HG03196 (cell line): ENCODE results near the gene ZNF148.

ENCODE experiments used
- ATAC-seq: cut with Tn5 transposase; IDR thresholded peaks from one replicate; pipeline ENCODE4 v1.9.1; 2021; ENCODE audit not compliant: unreplicated experiment

Gene ZNF148

DNA sequence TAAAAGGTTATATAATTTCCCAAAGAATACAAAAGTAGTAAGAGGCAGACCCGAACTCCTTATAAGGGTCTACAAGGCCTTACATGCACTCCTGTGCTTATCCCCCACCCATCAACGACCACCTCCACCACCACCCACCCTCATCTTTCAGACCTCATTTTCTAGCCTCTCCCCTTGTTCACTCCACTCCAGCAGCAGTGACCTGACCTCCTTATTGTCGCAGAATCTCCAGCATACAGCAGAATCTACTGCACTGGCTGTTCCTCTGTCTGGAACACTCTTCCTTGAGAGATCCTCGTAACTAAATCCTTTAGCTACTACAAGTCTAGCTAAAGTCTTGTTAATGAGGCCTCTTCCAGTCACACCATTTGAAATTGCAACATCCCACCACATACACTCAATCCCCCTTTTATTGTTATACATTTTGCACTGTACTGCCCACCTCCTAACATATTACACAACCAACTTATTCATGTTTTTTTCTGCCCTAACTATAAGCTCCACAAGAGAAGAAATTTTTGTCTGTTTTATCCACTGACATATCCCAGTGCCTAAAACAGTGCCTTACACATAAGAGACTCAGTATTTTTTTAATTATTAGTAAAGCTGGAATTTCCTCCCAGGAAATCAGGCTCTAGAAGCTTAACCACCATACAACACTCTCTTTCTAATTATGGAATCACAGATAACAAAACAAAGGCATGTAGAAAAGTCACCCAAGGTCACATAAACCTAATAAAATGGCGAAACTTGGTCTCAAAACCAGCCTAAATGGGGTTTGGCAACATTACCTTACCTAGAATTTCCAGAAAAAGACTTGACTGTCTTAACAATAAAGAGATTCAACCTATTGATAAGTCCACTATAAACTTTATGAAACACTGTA is 40.2 kb downstream of the ZNF148 start:
- no peak for ATAC-seq

GRCh38 chr3:125332504-125332903 is 42.6 kb downstream of the ZNF148 start:
- no peak for ATAC-seq

DNA sequence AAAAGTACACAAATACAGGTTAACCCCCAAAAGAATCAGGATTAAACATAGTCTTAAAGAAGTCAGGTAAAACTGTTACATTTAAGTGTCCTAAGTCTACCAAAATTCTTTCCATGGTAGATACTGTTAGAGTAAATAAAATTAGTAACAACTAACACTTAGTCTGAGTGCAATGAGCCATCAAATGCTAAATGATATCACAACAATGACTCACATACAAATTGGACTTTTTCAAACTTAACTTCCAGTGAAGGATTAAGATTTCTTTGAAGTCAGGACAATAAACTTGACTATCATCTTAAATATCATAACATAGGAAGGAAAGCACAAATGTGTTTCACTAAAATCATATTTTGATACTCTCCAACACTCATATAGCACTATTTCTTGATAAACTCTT is 43.9 kb downstream of the ZNF148 start:
- no peak for ATAC-seq

GRCh38 chr3:125326957-125327356 is 48.2 kb downstream of the ZNF148 start:
- no peak for ATAC-seq

DNA sequence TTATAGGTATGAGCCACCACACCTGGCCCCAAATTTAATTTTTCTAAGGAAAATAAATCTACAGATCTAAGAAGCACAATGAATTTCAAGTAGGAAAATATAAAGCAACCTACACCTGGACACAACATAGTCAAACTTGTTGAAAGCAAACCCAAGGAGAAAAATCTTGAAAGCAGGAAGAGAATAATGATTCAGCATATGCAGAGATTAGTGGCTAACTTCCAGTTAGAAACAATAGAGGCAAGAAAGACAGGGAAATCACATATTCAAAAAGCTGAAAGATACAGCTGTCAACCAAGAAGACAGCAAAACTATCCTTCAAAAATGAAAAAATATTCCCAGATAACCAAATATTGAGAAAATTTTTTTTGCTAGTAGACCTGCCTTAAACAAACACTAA is 49.4 kb downstream of the ZNF148 start:
- ATAC-seq, result no peak

DNA sequence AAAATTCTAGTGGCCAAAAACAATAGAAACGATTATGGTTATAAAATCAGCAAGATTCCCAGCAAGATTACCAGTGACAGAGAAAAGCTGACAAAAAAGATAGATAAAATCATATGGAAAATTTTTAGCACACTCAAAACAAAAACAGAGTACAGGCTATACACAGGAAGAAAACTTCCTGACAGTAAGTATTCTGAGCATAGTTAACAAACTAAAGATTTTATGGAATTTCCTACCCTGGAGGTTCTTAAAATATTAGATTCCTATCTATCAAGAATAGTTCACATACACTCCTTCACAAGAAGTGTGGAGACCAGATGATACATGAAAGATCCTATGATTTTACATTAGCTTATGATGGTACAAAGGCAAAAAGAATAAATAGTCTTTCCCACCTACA is 50.8 kb downstream of the ZNF148 start:
- no peak for ATAC-seq

- ATAC-seq, result no peak
Measured at GRCh38 chr3:125322917-125323316, 52.2 kb downstream of the ZNF148 start.

DNA sequence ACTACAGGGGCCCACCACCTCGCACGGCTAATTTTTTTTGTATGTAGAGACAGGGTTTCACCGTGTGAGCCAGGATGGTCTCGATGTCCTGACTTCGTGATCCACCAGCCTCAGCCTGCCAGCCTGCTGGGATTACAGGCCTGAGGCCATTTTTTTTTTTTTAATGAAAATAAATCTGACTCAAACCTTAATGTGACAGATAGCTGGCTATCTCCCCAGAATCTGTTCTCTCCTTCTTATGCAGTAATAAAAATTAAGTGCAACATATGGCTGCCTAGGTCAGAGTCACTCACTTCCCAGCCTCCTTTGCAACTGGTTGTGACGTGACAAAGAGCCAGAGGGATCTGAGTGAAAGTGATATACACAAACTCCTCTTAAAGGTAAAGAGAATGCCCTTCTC is 53.0 kb downstream of the ZNF148 start:
- ATAC-seq, result no peak

DNA sequence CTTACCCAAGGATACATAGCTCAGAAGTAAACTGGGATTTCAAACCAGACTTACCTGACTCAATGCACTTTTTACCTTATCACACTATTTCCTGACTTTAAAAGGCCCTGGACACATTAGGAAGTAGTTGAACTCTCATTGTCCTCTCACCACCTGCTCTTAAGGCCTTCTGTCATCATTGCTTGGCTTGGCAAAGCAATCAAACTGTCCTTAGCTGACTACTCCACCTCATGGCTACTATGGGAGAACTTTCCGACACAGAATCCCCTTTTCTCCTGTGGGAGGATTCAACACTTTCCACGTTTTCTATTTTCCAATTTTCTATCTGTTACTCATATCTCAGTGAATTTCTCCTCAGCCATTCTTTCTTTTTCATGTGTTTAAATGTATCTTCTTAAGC is 55.4 kb downstream of the ZNF148 start:
- ATAC-seq, result no peak

DNA sequence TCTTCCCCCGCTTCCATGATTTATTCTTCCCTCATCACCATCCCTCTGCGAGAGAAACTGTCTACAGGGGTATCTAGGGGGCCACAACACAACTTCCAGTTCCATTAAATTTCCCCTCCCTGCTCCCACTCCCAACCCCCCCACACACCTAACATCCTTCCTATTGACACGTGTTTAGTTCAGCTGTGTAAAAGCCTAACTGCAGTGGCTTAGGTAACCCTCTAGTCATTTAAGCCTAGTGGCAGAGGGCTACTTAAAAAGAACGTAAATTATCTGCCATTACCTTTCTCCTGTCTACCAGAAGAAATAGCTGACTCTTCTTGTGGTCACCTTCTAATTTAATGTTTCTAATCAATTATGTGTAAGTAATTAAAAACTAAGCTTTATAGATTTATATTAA is 56.3 kb downstream of the ZNF148 start:
- no peak for ATAC-seq

- no peak for ATAC-seq
Measured at GRCh38 chr3:125318167-125318865, 56.8 kb downstream of the ZNF148 start.

GRCh38 chr3:125317761-125318160 is 57.4 kb downstream of the ZNF148 start:
- no peak for ATAC-seq

GRCh38 chr3:125316949-125317348 is 58.2 kb downstream of the ZNF148 start:
- ATAC-seq, result no peak

DNA sequence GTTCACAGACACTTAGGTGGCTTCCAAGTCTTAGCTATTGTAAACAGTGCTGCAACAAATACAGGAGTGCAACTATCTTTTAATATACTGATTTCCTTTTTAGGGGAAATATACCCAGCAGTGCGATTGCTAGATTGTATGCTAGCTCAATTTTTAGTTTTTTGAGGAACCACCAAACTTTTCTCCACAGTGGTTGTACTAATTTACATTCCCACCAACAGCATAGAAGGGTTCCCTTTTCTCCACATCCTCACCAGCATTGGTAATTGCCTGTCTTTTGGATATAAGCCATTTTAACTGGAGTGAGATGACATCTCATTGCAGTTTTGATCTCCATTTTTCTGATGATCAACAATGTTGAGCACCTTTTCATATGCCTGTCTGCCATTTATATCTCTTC is 58.9 kb downstream of the ZNF148 start:
- no peak for ATAC-seq

DNA sequence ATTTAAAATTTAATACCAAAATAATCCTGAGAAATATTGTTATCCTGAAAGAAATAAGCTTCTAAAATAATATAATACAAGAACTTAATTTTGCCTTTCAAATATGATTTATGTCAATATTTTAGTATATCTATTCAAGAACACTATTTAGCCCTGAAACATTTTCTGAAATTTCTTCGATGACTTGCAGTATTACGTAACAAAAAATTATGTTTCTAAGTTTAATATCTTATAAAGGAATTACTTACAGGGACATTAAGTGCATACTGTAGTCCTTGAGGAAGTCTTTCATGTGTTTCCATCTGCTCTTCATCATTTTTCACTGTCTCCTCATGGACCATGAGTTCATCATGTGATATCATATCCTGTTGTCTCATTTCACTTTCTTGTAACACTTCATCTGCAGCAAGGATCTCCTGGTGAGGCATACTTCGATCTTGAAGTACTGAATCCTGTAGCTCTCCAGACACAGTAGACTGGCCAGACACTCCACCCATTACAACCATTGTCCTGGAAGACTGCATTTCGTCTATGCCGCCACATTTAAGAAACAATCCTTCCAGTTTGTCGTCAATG is 62.0 kb downstream of the ZNF148 start:
- no peak for ATAC-seq

GRCh38 chr3:125310623-125311081 is 64.5 kb downstream of the ZNF148 start:
- no peak for ATAC-seq

DNA sequence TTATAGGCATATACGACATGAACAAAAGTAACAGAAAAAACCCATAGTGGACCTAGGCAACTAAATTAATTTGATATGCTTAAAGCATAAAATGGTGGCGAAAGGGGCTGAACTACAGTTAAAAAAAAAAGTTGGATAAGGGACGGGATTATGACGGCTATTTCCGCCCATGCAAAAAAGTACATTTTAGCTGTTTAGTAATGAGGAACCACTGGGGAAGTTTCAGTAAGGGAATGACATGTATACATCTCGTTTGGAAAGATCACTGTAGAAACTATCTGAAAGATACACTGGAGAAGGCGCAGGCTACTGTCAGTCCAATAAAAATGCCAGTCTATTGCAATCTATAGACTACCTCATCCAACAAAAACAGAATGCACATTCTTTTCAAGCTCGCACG is 65.6 kb downstream of the ZNF148 start:
- no peak for ATAC-seq

GRCh38 chr3:125306620-125307019 is 68.5 kb downstream of the ZNF148 start:
- ATAC-seq, result no peak

DNA sequence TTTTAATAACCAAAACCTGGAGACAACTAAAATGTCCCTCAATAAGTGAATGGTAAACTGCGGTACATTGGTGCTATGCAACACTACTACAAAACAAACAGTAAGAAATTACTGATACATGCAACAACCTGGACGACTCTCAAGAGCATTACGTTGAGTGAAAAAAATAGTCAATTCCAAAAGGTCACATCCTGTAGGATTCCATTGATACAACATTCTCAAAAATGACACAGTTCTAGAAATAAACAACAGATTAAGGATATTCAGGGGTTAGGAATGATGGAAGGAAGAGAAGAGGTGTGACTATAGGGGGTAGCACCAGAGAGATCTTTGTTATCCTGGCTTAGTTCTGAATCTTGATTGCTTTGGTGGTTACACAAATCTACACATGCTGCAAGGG is 72.2 kb downstream of the ZNF148 start:
- ATAC-seq, result no peak

DNA sequence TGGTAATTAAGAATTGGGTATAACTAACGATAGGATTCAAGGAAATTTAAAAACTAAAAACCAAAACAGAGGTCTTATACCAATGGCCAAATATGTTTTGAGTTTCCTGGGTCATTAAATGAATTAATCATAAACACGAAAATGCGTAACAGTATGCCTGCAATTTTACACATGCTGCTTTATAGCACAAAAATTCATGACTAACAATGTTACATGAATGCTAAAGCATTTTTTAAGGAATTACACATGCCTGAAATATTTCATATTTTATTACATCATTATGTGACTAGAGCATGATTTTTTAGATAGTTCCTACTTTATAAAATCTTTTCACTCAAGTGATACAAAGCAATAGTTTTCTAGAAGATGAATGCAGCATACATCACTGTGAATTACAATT is 74.7 kb downstream of the ZNF148 start:
- no peak for ATAC-seq

DNA sequence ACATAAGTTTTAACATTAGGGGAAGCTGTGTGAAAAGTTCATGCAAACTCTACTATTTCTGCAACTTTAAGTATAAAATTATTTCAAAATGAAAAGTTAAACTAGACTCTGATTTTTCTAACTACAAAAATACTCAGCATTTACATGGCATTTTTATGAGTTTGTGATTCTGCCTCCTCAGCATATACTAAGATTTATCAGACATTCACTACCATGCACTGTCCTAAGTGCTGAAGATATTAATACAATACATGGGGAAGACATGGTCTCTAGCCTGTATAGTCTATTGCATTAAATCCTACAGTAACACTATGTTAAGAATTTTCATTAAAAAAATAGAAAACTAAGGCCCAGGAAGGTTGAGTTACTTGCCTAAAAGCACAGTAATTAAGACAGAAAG is 80.7 kb downstream of the ZNF148 start:
- ATAC-seq, result no peak

DNA sequence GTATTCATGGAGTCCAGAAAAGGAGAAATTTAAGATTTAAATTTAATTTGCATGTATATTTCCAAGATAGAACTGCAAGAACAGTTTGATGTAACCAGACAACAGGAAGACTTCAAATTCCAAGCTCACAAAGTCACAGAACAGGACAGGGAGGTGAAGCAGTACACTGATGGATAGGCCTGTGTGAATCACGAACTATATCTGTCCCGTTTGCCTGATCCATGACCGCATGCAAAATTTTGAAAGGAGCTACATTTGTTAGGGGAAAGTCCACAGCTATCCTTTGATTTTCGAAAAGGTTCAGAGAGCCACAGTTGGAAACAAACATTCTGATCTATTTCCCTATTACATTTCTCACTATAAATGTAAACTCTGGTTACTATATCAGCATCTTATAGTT is 83.1 kb downstream of the ZNF148 start:
- no peak for ATAC-seq
